ENCODE data around the gene PPIL4. TPM values are rescaled to one million over a fixed set of nuclear protein-coding genes. Genes with fewer than 3 reads are reported as not detected.
A peak's percentile ranks its signal among the peaks of the same experiment; 100 is the strongest.

The PPIL4 gene
- total and polyA plus RNA-seq, 2 of the 13 experiments (the other 11 are each of a cell fraction or from before 2014, with no cell fraction given) = 5.5 to 46.0 TPM

- TF ChIP-seq, protein P1, sequence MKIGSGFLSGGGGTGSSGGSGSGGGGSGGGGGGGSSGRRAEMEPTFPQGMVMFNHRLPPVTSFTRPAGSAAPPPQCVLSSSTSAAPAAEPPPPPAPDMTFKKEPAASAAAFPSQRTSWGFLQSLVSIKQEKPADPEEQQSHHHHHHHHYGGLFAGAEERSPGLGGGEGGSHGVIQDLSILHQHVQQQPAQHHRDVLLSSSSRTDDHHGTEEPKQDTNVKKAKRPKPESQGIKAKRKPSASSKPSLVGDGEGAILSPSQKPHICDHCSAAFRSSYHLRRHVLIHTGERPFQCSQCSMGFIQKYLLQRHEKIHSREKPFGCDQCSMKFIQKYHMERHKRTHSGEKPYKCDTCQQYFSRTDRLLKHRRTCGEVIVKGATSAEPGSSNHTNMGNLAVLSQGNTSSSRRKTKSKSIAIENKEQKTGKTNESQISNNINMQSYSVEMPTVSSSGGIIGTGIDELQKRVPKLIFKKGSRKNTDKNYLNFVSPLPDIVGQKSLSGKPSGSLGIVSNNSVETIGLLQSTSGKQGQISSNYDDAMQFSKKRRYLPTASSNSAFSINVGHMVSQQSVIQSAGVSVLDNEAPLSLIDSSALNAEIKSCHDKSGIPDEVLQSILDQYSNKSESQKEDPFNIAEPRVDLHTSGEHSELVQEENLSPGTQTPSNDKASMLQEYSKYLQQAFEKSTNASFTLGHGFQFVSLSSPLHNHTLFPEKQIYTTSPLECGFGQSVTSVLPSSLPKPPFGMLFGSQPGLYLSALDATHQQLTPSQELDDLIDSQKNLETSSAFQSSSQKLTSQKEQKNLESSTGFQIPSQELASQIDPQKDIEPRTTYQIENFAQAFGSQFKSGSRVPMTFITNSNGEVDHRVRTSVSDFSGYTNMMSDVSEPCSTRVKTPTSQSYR (CRISPR knock-in tag; IDR thresholded peaks at IDR 0.05; ENCODE audit: borderline replicate concordance) = no peak
- peak; percentile 74 for TF ChIP-seq BCL6 (CRISPR knock-in tag; IDR thresholded peaks at IDR 0.05)
Measured at GRCh38 chr6:149560736-149561135, 14.9 kb upstream of the PPIL4 start (continued).

GRCh38 chr6:149559389-149559788 is 13.5 kb upstream of the PPIL4 start:
- WGBS (ENCODE audit: low lambda C conversion rate) = 0% methylated on average over 2 of the region's 2 CpGs

More at GRCh38 chr6:149559389-149559788, 13.5 kb upstream of the PPIL4 start:
- H3K4me1 ChIP-seq (ENCODE audit: insufficient read depth, low read length) = peaks cover 15% of the 10 kb centered on the region
- no peak overlapping the region for H3K4me3 ChIP-seq (replicated peaks in 1 of 3; ENCODE audit: insufficient read depth in 1 of 3, low read depth in 2 of 3, low read length in 3 of 3)
- no peaks in the 10 kb centered on the region for H4K20me1 ChIP-seq (ENCODE audit: insufficient read depth, low read length)
- in situ Hi-C loops (cut with HindIII; ENCODE audit: extremely low pct_ligation_motif_present, low pct_unique_long_range_greater_than_20kb) = no loop called here
- FAIRE-seq (no peak), ATAC-seq (no peak), DNase-seq (ENCODE audit: low spot score) (no peak)
- H3K9me3 ChIP-seq (ENCODE audit: low read length) = no peaks in the 10 kb centered on the region
- intact Hi-C loops (cut with micrococcal nuclease; ENCODE audit: unreplicated experiment) = no loop called here
- H2AFZ ChIP-seq (ENCODE audit: low read length) = no peak overlapping the region
- no TSS peak for BruUV-seq (replicated peaks)
- no peaks in the 10 kb centered on the region for H3K79me2 ChIP-seq (ENCODE audit: insufficient read depth, low read length)
- CTCF ChIA-PET (ENCODE audit: low intra/inter-chr PET ratio, low total read pairs) = no interaction called here
- H3K36me3 ChIP-seq (replicated peaks in 1 of 2; ENCODE audit: control insufficient read depth in 1 of 2, insufficient read depth in 2 of 2, low read length in 2 of 2) = no peaks in the 10 kb centered on the region
- no peak overlapping the region for H3K9ac ChIP-seq (ENCODE audit: insufficient read depth, low read depth, low read length)
- TF ChIP-seq BATF2 (CRISPR knock-in tag; IDR thresholded peaks at IDR 0.05) (no peak), EZH2 (conservative IDR thresholded peaks at IDR 0.05; ENCODE audit: low read depth, low read length) (0 out of 2 replicates have a peak, but pooled peaks have one; percentile 45)
- TF ChIP-seq, protein P2, sequence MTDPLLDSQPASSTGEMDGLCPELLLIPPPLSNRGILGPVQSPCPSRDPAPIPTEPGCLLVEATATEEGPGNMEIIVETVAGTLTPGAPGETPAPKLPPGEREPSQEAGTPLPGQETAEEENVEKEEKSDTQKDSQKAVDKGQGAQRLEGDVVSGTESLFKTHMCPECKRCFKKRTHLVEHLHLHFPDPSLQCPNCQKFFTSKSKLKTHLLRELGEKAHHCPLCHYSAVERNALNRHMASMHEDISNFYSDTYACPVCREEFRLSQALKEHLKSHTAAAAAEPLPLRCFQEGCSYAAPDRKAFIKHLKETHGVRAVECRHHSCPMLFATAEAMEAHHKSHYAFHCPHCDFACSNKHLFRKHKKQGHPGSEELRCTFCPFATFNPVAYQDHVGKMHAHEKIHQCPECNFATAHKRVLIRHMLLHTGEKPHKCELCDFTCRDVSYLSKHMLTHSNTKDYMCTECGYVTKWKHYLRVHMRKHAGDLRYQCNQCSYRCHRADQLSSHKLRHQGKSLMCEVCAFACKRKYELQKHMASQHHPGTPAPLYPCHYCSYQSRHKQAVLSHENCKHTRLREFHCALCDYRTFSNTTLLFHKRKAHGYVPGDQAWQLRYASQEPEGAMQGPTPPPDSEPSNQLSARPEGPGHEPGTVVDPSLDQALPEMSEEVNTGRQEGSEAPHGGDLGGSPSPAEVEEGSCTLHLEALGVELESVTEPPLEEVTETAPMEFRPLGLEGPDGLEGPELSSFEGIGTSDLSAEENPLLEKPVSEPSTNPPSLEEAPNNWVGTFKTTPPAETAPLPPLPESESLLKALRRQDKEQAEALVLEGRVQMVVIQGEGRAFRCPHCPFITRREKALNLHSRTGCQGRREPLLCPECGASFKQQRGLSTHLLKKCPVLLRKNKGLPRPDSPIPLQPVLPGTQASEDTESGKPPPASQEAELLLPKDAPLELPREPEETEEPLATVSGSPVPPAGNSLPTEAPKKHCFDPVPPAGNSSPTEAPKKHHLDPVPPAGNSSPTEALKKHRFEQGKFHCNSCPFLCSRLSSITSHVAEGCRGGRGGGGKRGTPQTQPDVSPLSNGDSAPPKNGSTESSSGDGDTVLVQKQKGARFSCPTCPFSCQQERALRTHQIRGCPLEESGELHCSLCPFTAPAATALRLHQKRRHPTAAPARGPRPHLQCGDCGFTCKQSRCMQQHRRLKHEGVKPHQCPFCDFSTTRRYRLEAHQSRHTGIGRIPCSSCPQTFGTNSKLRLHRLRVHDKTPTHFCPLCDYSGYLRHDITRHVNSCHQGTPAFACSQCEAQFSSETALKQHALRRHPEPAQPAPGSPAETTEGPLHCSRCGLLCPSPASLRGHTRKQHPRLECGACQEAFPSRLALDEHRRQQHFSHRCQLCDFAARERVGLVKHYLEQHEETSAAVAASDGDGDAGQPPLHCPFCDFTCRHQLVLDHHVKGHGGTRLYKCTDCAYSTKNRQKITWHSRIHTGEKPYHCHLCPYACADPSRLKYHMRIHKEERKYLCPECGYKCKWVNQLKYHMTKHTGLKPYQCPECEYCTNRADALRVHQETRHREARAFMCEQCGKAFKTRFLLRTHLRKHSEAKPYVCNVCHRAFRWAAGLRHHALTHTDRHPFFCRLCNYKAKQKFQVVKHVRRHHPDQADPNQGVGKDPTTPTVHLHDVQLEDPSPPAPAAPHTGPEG (CRISPR knock-in tag; IDR thresholded peaks at IDR 0.05) = no peak
- POLR2A ChIA-PET = no interaction called here
- H3K27me3 ChIP-seq (ENCODE audit: control insufficient read depth in 1 of 2, insufficient read depth in 2 of 2, low read length in 2 of 2) = peaks cover 0 to 21% of the 10 kb centered on the region in 2 experiments; a peak in 2 of 5 replicates
- H3K27ac ChIP-seq (ENCODE audit: extremely low read length, insufficient read depth, low read length) = no peak overlapping the region
- H3K4me2 ChIP-seq (ENCODE audit: low read depth, low read length) = no peak overlapping the region
